Peyer's patch (tissue), 4 donors: ENCODE results near the gene ADAMTS2.

Experiments
- POLR2A ChIP-seq, 2 donors: fragments of 450-650 bp; IDR thresholded peaks; one replicate each; pipeline ENCODE4 v1.5.1; 2017; ENCODE audit warnings: antibody characterized with exemption in 2 of 2, mild to moderate bottlenecking in 2 of 2, moderate library complexity in 2 of 2
- TF ChIP-seq, protein P1 (sequence below), 6 experiments: fragments of 450-650 bp in 4 of 6; fragments of 200-600 bp in 2 of 6; sonication (generic) in 1 of 6; IDR thresholded peaks; one replicate each; pipeline ENCODE4 v1.5.1; 2017 to 2019; ENCODE audit warnings: antibody characterized with exemption in 6 of 6, mild to moderate bottlenecking in 3 of 6, moderate library complexity in 1 of 6

GRCh38 chr5:179240561-179240960 is 104.7 kb downstream of the ADAMTS2 start:
- TF ChIP-seq, protein P1, sequence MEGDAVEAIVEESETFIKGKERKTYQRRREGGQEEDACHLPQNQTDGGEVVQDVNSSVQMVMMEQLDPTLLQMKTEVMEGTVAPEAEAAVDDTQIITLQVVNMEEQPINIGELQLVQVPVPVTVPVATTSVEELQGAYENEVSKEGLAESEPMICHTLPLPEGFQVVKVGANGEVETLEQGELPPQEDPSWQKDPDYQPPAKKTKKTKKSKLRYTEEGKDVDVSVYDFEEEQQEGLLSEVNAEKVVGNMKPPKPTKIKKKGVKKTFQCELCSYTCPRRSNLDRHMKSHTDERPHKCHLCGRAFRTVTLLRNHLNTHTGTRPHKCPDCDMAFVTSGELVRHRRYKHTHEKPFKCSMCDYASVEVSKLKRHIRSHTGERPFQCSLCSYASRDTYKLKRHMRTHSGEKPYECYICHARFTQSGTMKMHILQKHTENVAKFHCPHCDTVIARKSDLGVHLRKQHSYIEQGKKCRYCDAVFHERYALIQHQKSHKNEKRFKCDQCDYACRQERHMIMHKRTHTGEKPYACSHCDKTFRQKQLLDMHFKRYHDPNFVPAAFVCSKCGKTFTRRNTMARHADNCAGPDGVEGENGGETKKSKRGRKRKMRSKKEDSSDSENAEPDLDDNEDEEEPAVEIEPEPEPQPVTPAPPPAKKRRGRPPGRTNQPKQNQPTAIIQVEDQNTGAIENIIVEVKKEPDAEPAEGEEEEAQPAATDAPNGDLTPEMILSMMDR (IDR thresholded peaks at IDR 0.05) = no peak
- TF ChIP-seq POLR2A (IDR thresholded peaks at IDR 0.05) = no peak
